Stimulated activated CD8-positive, alpha-beta memory T cell treated with anti-CD3 and anti-CD28 coated beads, Interleukin-4, amount 100 ng/mL, for 48 hours (primary cell): ENCODE results near the gene STK4.
"Not testable (repeated sequence)": the region's sequence is repeated elsewhere in the genome, so short reads cannot be mapped to it uniquely, and the experiment has no call there.

Experiments
- DNase-seq: peaks from one replicate; pipeline ENCODE4 v3.0.0-alpha.2; 2020

STK4 gene

GRCh38 chr20:44990425-44990824 is 24.1 kb downstream of the STK4 start:
- peak; percentile 73 for DNase-seq

- no peak for DNase-seq
Measured at GRCh38 chr20:44990957-44991356, 24.6 kb downstream of the STK4 start.

- DNase-seq = no peak
Measured at GRCh38 chr20:44993343-44993742, 27.0 kb downstream of the STK4 start.

GRCh38 chr20:44997171-44997570 is 30.9 kb downstream of the STK4 start:
- DNase-seq = no peak

GRCh38 chr20:44997668-44998067 is 31.4 kb downstream of the STK4 start:
- no peak for DNase-seq

GRCh38 chr20:45008521-45009049 is 42.3 kb downstream of the STK4 start:
- no peak for DNase-seq

GRCh38 chr20:45010399-45010828 is 44.1 kb downstream of the STK4 start:
- DNase-seq = no peak

- DNase-seq = peak; percentile 61
Measured at GRCh38 chr20:45011108-45011526, 44.8 kb downstream of the STK4 start.

- no peak for DNase-seq
Measured at GRCh38 chr20:45012682-45013302, 46.5 kb downstream of the STK4 start.

GRCh38 chr20:45014131-45014530 is 47.8 kb downstream of the STK4 start:
- not testable (repeated sequence) for DNase-seq

GRCh38 chr20:45014671-45015415 is 48.5 kb downstream of the STK4 start:
- no peak for DNase-seq

GRCh38 chr20:45016089-45016671 is 49.9 kb downstream of the STK4 start:
- no peak for DNase-seq

- no peak for DNase-seq
Measured at GRCh38 chr20:45017281-45017680, 51.0 kb downstream of the STK4 start.

- DNase-seq = no peak
Measured at GRCh38 chr20:45017857-45018256, 51.5 kb downstream of the STK4 start.

- no peak for DNase-seq
Measured at GRCh38 chr20:45019027-45019761, 52.9 kb downstream of the STK4 start.

GRCh38 chr20:45019762-45020123 is 53.4 kb downstream of the STK4 start:
- DNase-seq = no peak

GRCh38 chr20:45020236-45020886 is 54.0 kb downstream of the STK4 start:
- no peak for DNase-seq

- DNase-seq = no peak
Measured at GRCh38 chr20:45021631-45022030, 55.3 kb downstream of the STK4 start.

- not testable (repeated sequence) for DNase-seq
Measured at GRCh38 chr20:45023140-45023539, 56.8 kb downstream of the STK4 start.

- no peak for DNase-seq
Measured at GRCh38 chr20:45028424-45029136, 62.3 kb downstream of the STK4 start.

GRCh38 chr20:45029884-45030283 is 63.6 kb downstream of the STK4 start:
- no peak for DNase-seq

- DNase-seq = no peak
Measured at GRCh38 chr20:45032276-45032675, 66.0 kb downstream of the STK4 start.
